ENCODE results near the gene SF3B3. TPM values are rescaled to one million over a fixed set of nuclear protein-coding genes. Genes with fewer than 3 reads are reported as not detected.

Gene SF3B3
- total RNA-seq, 1 experiment from 2014 or later, result 449 TPM

Other genes with a start within 250 kb of the SF3B3 start
- gene AARS1, start 234.3 kb upstream of the SF3B3 start, total RNA-seq (2022), result 241 and 261 TPM in 2 replicates
- 44.6 and 45.2 TPM in 2 replicates for gene DDX19B, start 224.6 kb upstream of the SF3B3 start, total RNA-seq (2022)
- 50.9 and 59.8 TPM in 2 replicates for gene DDX19A, start 176.9 kb upstream of the SF3B3 start, total RNA-seq (2022)
- gene ST3GAL2, start 84.7 kb upstream of the SF3B3 start, total RNA-seq (2022), result 9.7 and 10.0 TPM in 2 replicates
- 27.6 and 29.1 TPM in 2 replicates for gene FCSK, start 69.2 kb upstream of the SF3B3 start, total RNA-seq (2022)
- gene COG4, start 262 bp upstream of the SF3B3 start, total RNA-seq (2022), result 88.6 and 97.8 TPM in 2 replicates
- 0.35 and 0.39 TPM in 2 replicates for gene IL34, start 122.7 kb downstream of the SF3B3 start, total RNA-seq (2022)
- 27.1 and 28.3 TPM in 2 replicates for gene MTSS2, start 162.2 kb downstream of the SF3B3 start, total RNA-seq (2022)

Data from Calu3 (cell line).